Muscle layer of colon (tissue), 2 donors: Measurements from ENCODE around the gene ACP4.

Experiments
- H3K27ac ChIP-seq: one replicate; pipeline ENCODE4 v1.7.0; 2013; ENCODE audit warnings: low read depth, mild to moderate bottlenecking, low read length, moderate library complexity
- H3K27me3 ChIP-seq, 2 donors: one replicate each; pipeline ENCODE4 v1.7.0; 2013; ENCODE audit warnings: low read length in 2 of 2, mild to moderate bottlenecking in 2 of 2; ENCODE audit not compliant: insufficient read depth in 2 of 2, control insufficient read depth in 1 of 2
- H3K36me3 ChIP-seq: one replicate; pipeline ENCODE4 v1.7.0; 2013; ENCODE audit warnings: mild to moderate bottlenecking, low read length; ENCODE audit not compliant: insufficient read depth
- H3K4me1 ChIP-seq: one replicate; pipeline ENCODE4 v1.7.0; 2013; ENCODE audit warnings: mild to moderate bottlenecking, low read length; ENCODE audit not compliant: insufficient read depth
- H3K4me3 ChIP-seq, 2 donors: one replicate each; pipeline ENCODE4 v1.7.0; 2013; ENCODE audit warnings: low read length in 2 of 2, low read depth in 1 of 2, mild to moderate bottlenecking in 1 of 2, moderate library complexity in 1 of 2
- H3K9ac ChIP-seq: one replicate; pipeline ENCODE4 v1.7.0; 2013; ENCODE audit warnings: low read length
- H3K9me3 ChIP-seq: one replicate; pipeline ENCODE4 v1.7.0; 2013; ENCODE audit warnings: mild to moderate bottlenecking, low read length
- donor health status: abdominal sarcoma.
- donor health status: Adenocarcinoma of cecum.

Gene ACP4

DNA sequence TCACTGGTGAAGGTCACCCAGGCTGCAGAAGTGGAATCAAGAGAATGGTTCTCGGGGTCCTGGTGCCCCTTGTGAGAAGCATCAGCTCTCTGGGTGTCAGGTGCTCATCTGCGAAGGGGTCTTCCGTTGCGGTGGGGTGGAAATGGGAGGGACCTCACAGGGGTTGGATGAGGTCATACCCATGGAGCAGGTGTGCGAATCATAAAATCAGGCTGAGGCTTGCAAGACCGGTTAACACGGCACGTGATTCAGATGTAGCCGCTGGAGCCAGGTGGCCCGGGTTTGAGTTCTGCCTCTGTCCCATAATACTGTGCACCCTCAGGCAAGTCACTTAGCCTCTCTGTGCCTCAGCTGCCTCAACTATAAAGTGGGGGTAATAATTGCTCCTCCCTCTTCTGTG lies 47.1 kb downstream of the ACP4 start:
- H3K4me3 ChIP-seq, result no peak overlapping the region
- H3K4me1 ChIP-seq, result peaks cover 9% of the 10 kb centered on the region
- no peak overlapping the region for H3K27ac ChIP-seq
- peaks cover 0 to 24% of the 10 kb centered on the region in 2 donors for H3K27me3 ChIP-seq
- H3K9ac ChIP-seq, result no peak overlapping the region
- no peaks in the 10 kb centered on the region for H3K36me3 ChIP-seq
- no peaks in the 10 kb centered on the region for H3K9me3 ChIP-seq

DNA sequence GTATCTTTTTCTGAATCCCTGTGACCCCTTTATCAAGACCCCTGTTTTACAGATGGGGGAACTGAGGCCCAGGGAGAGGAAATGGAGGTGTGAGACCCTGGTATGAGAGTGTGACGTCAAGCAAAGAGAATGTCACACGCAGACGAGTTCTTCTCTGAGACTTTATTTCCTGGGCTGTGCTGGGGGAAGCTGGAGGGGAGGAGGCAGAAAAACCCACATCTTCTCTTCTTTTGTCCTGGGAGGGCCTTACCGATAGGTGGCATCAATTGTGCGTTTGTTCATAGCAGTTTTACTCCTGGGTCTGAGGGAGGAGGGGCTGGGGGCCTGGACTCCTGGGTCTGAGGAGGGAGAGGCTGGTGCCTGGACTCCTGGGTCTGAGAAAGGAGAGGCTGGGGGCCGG lies 48.0 kb downstream of the ACP4 start:
- peaks cover 0 to 21% of the 10 kb centered on the region in 2 donors for H3K27me3 ChIP-seq
- no peak overlapping the region for H3K27ac ChIP-seq
- peaks cover 9% of the 10 kb centered on the region for H3K4me1 ChIP-seq
- no peaks in the 10 kb centered on the region for H3K9me3 ChIP-seq
- no peak overlapping the region for H3K4me3 ChIP-seq
- no peak overlapping the region for H3K9ac ChIP-seq
- no peaks in the 10 kb centered on the region for H3K36me3 ChIP-seq

DNA sequence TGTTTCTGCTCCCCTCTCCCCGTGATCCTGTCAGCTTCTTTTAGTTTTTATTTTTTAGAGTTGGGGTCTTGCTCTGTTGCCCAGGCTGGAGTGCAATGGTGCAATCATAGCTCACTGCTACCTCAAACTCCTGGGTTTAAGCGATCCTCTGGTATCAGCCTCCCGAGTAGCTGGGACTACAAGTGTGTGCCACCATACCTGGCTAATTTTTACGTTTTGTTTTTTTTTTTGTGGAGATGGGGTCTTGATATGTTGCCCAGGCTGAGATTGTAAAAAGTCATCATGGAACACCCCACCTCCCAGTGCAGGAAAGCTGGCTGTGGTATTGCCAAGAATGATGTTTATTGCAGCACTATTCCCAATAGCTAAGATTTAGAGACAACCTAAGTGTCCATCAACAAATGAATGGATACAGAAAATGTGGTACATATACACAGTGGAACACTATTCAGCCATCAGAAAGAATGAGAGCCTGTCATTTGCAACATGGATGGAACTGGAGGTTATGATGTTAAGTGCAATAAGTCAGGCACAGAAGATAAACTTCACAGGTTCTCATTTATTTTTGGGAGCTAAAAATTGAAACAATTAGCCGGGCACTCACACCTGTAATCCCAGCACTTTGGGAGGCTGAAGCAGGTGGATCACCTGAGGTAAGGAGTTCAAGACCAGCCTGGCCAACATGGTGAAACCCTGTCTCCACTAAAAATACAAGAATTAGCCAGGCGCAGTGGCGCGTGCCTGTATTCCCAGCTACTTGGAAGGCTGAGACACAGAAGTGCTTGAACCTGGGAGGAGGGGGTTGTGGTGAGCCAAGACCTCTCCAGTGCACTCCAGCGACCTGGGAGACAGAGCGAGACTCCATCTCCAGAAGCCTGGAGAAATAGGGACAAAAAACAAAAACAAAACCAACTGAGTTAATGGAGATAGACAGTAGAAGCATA lies 49.8 kb downstream of the ACP4 start:
- Histone ChIP-seq H3K9me3 (no peaks in the 10 kb centered on the region), H3K27ac (no peak overlapping the region), H3K9ac (no peak overlapping the region), H3K36me3 (no peaks in the 10 kb centered on the region), H3K27me3 (peaks cover 0 to 18% of the 10 kb centered on the region in 2 donors), H3K4me1 (peaks cover 7% of the 10 kb centered on the region), H3K4me3 (no peak overlapping the region)

DNA sequence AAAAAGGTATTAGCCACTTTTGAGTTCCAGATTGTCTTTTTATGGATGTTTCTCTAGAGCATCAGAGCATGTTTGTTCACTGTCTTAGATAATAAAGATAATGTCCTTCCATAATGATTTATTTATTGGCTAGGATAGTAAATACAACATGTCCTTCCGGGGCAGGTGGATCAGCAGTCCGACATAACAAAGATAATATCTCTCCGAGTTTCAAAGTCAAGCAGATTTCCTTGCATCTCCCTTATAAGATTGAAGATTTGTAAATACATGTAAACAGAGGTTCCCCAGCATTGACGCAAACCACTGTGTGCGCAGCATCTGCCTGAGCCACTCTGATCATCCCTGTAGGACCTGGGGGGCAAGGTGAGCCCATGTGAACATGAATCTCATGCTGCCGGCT lies 51.9 kb downstream of the ACP4 start:
- H3K9me3 ChIP-seq, result no peaks in the 10 kb centered on the region
- no peak overlapping the region for H3K9ac ChIP-seq
- no peak overlapping the region for H3K27ac ChIP-seq
- H3K36me3 ChIP-seq, result no peaks in the 10 kb centered on the region
- H3K4me1 ChIP-seq, result no peaks in the 10 kb centered on the region
- H3K27me3 ChIP-seq, result peaks cover 0 to 5% of the 10 kb centered on the region in 2 donors
- H3K4me3 ChIP-seq, result no peak overlapping the region

DNA sequence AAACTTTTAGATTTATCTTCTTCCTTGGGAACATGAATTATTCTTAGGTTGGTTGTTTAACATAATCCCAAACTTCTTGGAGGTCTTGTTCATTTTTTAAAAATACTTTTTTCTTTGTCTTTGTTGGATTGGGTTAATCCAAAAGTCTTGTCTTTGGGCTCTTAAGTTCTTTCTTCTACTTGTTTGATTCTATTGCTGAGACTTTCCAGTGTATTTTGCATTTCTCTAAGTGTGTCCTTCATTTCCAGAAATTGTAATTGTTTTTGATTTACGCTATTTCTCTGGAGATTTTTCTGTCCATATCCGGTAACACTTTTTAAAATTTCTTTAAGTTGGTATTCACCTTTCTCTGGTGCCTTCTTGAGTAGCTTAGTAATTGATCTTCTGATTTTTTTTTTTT lies 53.0 kb downstream of the ACP4 start:
- Histone ChIP-seq H3K27me3 (peaks cover 0 to 3% of the 10 kb centered on the region in 2 donors), H3K4me1 (no peaks in the 10 kb centered on the region), H3K27ac (no peak overlapping the region), H3K36me3 (no peaks in the 10 kb centered on the region), H3K4me3 (no peak overlapping the region), H3K9me3 (no peaks in the 10 kb centered on the region), H3K9ac (no peak overlapping the region)

DNA sequence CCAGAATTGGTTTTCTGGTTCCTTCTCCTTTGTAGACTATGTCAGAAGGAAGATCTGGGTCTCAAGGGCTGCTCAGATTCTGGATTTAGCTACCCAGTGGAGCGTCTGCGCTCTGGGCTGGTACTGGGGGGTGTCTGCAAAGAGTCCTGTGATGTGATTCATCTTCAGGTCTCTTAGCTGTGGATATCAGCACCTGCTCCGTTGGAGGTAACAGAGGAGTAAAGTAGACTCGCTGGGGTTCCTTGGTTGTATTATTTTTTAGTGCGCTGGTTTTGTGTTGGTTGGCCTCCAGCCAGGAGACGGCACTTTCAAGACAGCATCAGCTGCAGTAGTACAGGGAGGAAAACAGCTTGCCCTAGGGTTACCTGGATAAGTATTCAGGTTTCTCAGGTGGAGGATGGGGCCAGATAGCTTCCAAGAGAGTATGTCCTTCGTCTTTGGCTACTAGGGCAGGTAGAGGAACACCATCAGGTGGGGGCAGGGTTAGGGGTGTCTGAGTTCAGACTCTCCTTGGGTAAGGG lies 53.5 kb downstream of the ACP4 start:
- Histone ChIP-seq H3K36me3 (no peaks in the 10 kb centered on the region), H3K4me3 (no peak overlapping the region), H3K9me3 (no peaks in the 10 kb centered on the region), H3K27me3 (no peaks in the 10 kb centered on the region), H3K9ac (no peak overlapping the region), H3K4me1 (no peaks in the 10 kb centered on the region), H3K27ac (no peak overlapping the region)

DNA sequence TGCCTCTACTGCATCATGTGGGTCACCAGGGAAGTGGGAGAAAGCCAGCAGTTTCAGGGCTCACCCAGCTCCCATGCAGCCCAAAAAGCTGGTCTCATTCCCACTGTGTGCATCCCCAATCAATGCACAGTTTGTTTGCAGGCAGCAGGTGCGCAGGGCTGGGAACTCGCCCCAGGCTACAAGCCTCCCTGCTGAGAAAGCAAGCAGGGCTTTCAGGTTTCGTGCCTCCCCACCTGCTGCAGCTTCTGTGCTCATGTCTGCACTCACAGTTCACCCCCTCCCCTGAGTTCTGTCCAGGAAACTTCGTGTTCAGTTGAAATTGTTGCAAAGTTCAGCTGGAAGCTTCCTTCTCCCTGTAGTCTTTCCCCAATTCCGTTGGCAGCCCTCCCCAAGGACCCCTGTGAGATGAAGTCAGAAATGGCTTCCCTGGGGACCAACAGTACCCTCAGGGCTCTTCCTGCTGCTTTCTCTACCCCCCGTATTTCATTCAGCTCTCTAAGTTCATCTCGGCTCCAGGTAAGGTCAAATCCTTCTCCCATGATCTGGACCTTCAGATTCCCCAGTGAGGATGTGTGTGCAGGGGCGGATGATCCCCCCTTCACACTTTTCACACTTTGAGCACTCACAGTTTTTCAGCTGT lies 54.2 kb downstream of the ACP4 start:
- Histone ChIP-seq H3K9me3 (no peaks in the 10 kb centered on the region), H3K4me3 (no peak overlapping the region), H3K36me3 (no peaks in the 10 kb centered on the region), H3K27ac (no peak overlapping the region), H3K4me1 (no peaks in the 10 kb centered on the region), H3K9ac (no peak overlapping the region), H3K27me3 (no peaks in the 10 kb centered on the region)
